ENCODE data around the gene MS4A3. TPM values are rescaled to one million over a fixed set of nuclear protein-coding genes. Genes with fewer than 3 reads are reported as not detected.
A peak's percentile ranks its signal among the peaks of the same experiment; 100 is the strongest.
"Not testable (repeated sequence)": the region's sequence is repeated elsewhere in the genome, so short reads cannot be mapped to it uniquely, and the experiment has no call there.

Gene MS4A3
- total RNA-seq, 2 donors from 2014 or later, result 0.50 TPM; not detected in 1

DNA sequence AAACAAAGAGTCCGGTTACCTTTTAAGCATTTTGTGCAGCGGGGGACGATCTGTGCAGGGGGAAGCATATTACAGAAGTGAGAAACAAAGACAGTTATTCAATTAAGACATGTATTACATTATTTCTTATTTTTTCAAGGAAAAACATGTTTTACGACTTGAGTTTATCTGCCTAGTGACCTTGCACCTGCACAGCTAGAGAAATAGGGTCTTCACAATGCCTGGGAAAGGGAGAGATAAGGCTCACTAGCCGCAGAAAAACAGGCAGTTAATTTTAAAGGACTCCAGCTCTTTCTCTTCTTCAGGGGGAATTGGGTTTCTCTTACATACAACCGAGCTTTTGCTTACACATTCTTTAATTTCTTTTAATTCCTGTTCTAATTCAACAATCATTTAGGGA is 15.2 kb downstream of the MS4A3 start:
- H3K4me1 Mint-ChIP-seq (ENCODE audit: low read depth in 2 of 2); H3K4me3 Mint-ChIP-seq; H3K36me3 Mint-ChIP-seq; H3K9me3 Mint-ChIP-seq; DNase-seq (ENCODE audit: low spot score); ATAC-seq; H3K27me3 Mint-ChIP-seq: not testable (repeated sequence)
- H3K27ac Mint-ChIP-seq, result peak overlapping the region in 1 of 2 donors; percentile 40

DNA sequence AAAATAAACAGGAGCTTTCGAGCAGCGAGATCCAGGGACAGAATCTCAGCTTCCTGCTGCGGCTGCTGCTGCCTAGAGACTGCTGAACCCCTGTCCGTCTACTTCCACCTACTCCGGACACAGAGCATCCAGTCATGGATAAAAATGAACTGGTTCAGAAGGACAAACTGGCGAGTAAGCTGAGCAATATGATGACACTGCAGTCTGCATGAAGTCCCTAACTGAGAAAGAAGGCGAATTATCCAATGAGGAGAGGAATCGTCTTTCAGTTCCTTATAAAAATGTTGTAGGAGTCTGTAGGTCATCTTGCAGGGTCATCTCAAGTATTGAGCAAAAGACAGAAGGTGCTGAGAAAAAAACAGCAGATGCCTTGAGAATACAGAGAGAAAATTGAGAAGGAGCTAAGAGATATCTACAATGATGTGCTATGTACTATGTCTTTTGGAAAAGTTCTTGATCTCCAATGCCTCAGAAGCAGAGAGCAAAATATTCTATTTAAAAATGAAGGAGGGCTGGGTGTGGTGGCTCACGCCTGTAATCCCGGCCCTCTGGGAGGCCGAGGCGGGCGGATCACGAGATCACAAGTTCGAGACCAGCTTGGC is 20.9 kb downstream of the MS4A3 start:
- ATAC-seq, result no peak
- Mint-ChIP-seq H3K9me3 (no peaks in the 10 kb centered on the region), H3K27ac (no peak overlapping the region), H3K4me3 (no peak overlapping the region), H3K4me1 (ENCODE audit: low read depth in 2 of 2) (no peaks in the 10 kb centered on the region), H3K27me3 (peaks cover under 1 to 18% of the 10 kb centered on the region in 2 donors), H3K36me3 (no peaks in the 10 kb centered on the region)
- DNase-seq (ENCODE audit: low spot score), result no peak

DNA sequence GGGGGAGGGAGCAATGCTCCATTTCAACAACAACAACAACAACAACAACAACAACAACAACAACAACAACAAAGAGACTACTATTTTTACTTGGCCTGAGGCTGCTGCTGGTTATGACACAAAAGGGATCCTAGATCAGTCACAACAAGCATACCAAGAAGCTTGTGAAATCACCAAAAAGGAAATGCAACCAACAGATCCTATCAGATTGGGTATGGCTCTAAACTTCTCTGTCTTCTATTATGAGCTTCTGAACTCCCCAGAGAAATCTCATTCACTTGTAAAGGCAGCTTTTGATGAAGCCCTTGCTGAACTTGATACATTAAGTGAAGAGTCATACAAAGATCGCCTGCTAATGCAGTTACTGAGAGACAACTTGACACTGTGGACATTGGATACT is 21.5 kb downstream of the MS4A3 start:
- H3K9me3 Mint-ChIP-seq, result no peaks in the 10 kb centered on the region
- H3K27me3 Mint-ChIP-seq, result peaks cover 0 to 22% of the 10 kb centered on the region in 2 donors
- H3K36me3 Mint-ChIP-seq, result no peaks in the 10 kb centered on the region
- no peak for DNase-seq (ENCODE audit: low spot score)
- peak overlapping the region; percentile 44 for H3K4me3 Mint-ChIP-seq
- no peak for ATAC-seq
- H3K4me1 Mint-ChIP-seq (ENCODE audit: low read depth in 2 of 2), result no peaks in the 10 kb centered on the region
- no peak overlapping the region for H3K27ac Mint-ChIP-seq

DNA sequence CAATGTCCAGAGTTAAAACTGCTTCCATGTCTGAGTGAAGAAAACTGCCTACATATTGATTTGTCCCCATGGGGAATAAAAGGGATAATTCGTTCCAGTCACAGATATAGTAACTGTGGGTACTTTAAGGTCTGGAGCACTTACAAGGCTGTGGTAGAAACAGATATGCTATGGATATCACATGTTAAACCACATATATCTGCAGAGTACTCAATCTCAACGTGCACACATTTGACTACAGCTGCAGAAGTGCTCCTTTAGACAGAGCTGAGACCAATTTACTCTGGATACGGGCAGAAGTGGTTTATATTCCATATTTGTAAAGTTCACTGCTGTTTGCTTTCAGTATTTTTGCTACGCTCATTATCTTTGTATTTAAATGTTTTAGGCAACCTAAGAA is 22.3 kb downstream of the MS4A3 start:
- no peaks in the 10 kb centered on the region for H3K4me1 Mint-ChIP-seq (ENCODE audit: low read depth in 2 of 2)

DNA sequence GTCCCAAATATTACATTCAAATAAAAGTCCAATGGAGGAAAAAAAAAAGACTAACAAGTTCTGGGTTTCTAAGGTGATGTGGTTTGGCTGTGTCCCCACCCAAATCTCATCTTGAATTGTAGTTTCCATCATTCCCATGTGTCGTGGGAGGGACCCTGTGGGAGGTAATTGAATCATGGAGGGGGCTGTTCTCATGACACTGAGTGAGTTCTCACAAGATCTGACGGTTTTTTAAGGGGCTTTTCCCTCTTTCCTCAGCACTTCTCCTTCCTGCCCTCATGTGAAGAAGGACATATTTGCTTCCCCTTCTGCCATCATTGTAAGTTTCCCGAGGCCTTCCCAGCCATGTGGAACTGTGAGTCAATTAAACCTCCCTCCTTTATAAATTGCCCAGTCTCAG is 24.1 kb downstream of the MS4A3 start:
- Mint-ChIP-seq H3K9me3 (no peaks in the 10 kb centered on the region), H3K4me3 (no peak overlapping the region), H3K4me1 (ENCODE audit: low read depth in 2 of 2) (no peaks in the 10 kb centered on the region), H3K36me3 (no peaks in the 10 kb centered on the region), H3K27ac (no peak overlapping the region), H3K27me3 (peaks cover 3 to 27% of the 10 kb centered on the region in 2 donors)
- ATAC-seq (no peak), DNase-seq (ENCODE audit: low spot score) (no peak)

More for the DNA sequence above, 22.3 kb downstream of the MS4A3 start:
- Mint-ChIP-seq H3K4me3 (no peak overlapping the region), H3K9me3 (no peaks in the 10 kb centered on the region), H3K27ac (no peak overlapping the region), H3K36me3 (no peaks in the 10 kb centered on the region), H3K27me3 (peaks cover 0 to 22% of the 10 kb centered on the region in 2 donors)
- DNase-seq (ENCODE audit: low spot score) (no peak), ATAC-seq (no peak)

DNA sequence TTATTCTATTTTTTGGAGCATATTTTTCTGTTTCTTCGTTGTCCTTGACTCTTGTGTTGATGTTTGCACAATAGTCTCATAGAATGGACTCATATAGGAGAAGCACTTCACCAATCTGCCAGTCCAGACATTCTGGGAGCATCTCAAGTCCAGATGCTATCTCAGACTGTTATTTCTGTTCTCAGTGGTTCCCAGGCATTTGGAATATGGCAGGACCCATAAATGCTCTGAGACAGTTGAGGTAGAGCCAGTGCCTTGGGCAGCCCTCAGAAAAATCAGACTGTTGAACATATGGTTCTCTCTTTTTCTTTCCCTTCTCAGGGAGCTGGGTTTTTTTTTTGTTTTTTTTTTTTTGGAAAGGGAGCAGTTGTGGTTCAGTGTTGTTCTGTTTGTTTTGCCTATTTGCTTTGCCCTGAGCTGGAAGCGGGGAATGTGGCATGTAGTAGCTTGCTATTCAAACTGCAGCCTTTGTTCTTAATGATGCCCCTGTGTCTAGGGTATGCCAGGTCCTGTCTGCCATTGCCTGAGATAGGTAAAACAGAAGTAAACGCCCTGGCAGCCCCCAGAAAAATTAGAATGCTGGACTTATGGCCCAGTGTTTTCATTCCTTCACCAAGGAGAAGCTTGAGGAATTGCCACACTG is 28.3 kb downstream of the MS4A3 start:
- Mint-ChIP-seq H3K9me3 (no peaks in the 10 kb centered on the region), H3K27me3 (peaks cover 8 to 21% of the 10 kb centered on the region in 2 donors), H3K4me1 (ENCODE audit: low read depth in 2 of 2) (no peaks in the 10 kb centered on the region), H3K36me3 (no peaks in the 10 kb centered on the region), H3K4me3 (no peak overlapping the region), H3K27ac (no peak overlapping the region)
- no peak for ATAC-seq
- DNase-seq (ENCODE audit: low spot score), result no peak

DNA sequence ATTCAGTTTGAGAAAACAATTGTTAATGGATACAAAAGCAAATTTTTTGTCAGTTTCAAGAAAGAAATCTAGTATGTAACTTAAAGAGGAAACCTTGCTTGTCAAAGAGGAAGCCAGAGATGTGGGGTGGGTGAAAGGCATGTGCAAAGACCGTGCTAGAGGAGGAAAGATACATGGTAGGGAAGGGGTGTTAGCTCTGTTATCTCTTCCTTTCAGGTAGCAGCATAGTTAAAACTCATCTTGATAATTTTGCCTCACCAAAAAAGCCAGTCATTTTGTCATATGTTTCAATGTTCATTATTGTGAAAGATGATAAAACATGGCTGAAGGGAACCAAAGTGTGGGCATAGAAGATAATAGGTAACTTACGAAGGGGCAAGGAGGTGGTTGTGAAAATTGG is 29.4 kb downstream of the MS4A3 start:
- H3K4me3 Mint-ChIP-seq, result no peak overlapping the region
- DNase-seq (ENCODE audit: low spot score) (no peak), ATAC-seq (no peak)
- H3K27me3 Mint-ChIP-seq, result peaks cover 9 to 14% of the 10 kb centered on the region in 2 donors
- H3K27ac Mint-ChIP-seq, result no peak overlapping the region
- no peaks in the 10 kb centered on the region for H3K36me3 Mint-ChIP-seq
- no peaks in the 10 kb centered on the region for H3K4me1 Mint-ChIP-seq (ENCODE audit: low read depth in 2 of 2)
- no peaks in the 10 kb centered on the region for H3K9me3 Mint-ChIP-seq

DNA sequence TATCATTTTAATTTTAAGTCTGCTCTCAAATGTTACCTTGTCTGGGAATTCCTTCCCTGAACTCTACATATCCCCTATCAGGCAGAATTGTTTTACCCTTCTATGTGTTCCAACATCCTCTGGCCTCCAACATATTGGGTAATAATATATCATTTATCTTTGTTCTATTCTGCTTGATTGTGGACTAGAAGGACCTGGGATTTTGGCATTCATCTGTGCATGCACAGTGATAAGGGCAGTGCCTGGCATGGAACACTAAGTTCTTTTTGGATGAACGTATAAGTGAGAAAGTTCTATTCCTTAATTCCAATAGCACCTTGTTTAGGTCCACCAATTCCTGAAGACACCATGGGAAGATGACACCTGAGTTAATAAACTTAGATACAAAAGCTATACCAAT is 30.8 kb downstream of the MS4A3 start:
- Mint-ChIP-seq H3K27me3 (peaks cover 9 to 19% of the 10 kb centered on the region in 2 donors), H3K9me3 (no peaks in the 10 kb centered on the region), H3K36me3 (no peaks in the 10 kb centered on the region), H3K27ac (no peak overlapping the region), H3K4me3 (no peak overlapping the region), H3K4me1 (ENCODE audit: low read depth in 2 of 2) (no peaks in the 10 kb centered on the region)
- ATAC-seq (no peak), DNase-seq (ENCODE audit: low spot score) (no peak)

DNA sequence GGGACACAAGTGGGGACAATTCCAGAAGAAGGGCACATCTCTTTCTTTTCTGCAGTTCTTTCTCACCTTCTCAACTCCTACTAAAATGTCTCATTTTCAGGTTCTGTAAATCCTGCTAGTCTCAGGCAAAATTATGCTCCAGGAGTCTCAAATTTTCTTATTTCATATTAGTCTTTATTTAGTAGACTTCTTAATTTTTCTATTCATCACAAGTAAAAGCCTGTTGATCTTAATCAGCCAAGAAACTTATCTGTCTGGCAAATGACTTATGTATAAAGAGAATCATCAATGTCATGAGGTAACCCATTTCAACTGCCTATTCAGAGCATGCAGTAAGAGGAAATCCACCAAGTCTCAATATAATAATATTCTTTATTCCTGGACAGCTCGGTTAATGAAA is 31.9 kb downstream of the MS4A3 start, which contains the start of gene MS4A2:
Gene MS4A2, plus strand, starts transcription at position 301 of the 400 bp plus-strand sequence. CDS start 102 bp downstream, outside the sequence.
- peak within 1 kb of the TSS; percentile 9 for H3K4me3 Mint-ChIP-seq
- H3K27me3 Mint-ChIP-seq, result peaks cover 9 to 12% of the 10 kb centered on the region in 2 donors
- H3K36me3 Mint-ChIP-seq, result no peaks in the 10 kb centered on the region
- no peaks in the 10 kb centered on the region for H3K4me1 Mint-ChIP-seq (ENCODE audit: low read depth in 2 of 2)
- DNase-seq (ENCODE audit: low spot score) (no peak), ATAC-seq (no peak)
- H3K9me3 Mint-ChIP-seq, result no peaks in the 10 kb centered on the region
- H3K27ac Mint-ChIP-seq, result peak within 1 kb of the TSS in 1 of 2 donors; percentile 32

DNA sequence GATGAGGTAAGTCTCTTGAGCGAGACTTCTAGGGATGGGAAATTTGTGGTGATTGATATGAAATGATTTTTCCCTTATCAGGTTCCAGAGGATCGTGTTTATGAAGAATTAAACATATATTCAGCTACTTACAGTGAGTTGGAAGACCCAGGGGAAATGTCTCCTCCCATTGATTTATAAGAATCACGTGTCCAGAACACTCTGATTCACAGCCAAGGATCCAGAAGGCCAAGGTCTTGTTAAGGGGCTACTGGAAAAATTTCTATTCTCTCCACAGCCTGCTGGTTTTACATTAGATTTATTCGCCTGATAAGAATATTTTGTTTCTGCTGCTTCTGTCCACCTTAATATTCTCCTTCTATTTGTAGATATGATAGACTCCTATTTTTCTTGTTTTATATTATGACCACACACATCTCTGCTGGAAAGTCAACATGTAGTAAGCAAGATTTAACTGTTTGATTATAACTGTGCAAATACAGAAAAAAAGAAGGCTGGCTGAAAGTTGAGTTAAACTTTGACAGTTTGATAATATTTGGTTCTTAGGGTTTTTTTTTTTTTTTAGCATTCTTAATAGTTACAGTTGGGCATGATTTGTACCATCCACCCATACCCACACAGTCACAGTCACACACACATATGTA is 39.1 kb downstream of the MS4A3 start:
- Mint-ChIP-seq H3K36me3 (no peaks in the 10 kb centered on the region), H3K27me3 (peaks cover 4 to 21% of the 10 kb centered on the region in 2 donors), H3K4me3 (no peak overlapping the region), H3K27ac (no peak overlapping the region), H3K4me1 (ENCODE audit: low read depth in 2 of 2) (no peaks in the 10 kb centered on the region), H3K9me3 (no peaks in the 10 kb centered on the region)
- ATAC-seq (no peak), DNase-seq (ENCODE audit: low spot score) (no peak)

DNA sequence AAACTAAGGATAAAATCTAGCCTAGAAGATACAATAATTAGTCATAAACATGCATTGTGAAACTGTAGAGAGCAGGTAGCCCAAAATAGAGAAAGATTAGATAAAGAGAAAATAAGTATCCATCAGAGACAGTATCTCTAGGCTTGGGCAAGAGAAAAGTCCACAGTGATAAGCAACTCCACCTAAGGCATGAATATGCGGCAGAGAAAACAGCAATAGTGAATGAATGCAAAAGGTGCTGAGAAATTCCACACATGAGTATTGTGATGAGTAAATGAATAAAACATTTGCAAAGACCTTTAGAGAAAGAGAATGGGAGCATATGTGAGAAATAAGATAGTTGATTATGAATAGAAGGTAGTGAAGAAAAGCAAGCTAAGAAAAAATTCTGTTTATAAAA is 40.7 kb downstream of the MS4A3 start:
- no peak overlapping the region for H3K27ac Mint-ChIP-seq
- ATAC-seq (no peak), DNase-seq (ENCODE audit: low spot score) (no peak)
- peaks cover 7 to 14% of the 10 kb centered on the region in 2 donors for H3K27me3 Mint-ChIP-seq
- H3K9me3 Mint-ChIP-seq, result no peaks in the 10 kb centered on the region
- no peak overlapping the region for H3K4me3 Mint-ChIP-seq
- no peaks in the 10 kb centered on the region for H3K4me1 Mint-ChIP-seq (ENCODE audit: low read depth in 2 of 2)
- no peaks in the 10 kb centered on the region for H3K36me3 Mint-ChIP-seq

DNA sequence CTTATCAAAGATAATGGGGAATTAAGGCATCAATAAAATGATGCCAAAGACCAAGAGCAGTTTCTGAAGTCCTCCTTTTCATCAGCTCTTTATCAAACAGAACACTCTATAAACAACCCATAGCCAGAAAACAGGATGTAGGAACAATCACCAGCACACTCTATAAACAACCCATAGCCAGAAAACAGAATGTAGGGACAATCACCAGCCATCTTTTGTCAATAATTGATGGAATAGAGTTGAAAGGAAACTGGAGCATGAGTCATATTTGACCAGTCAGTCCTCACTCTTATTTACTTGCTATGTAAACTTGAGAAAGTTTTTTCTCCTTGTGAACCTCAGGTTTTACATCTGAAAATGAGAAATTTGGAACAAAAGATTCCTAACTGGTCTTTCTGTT is 42.0 kb downstream of the MS4A3 start:
- Mint-ChIP-seq H3K4me3 (no peak overlapping the region), H3K27ac (no peak overlapping the region), H3K4me1 (ENCODE audit: low read depth in 2 of 2) (no peaks in the 10 kb centered on the region), H3K9me3 (no peaks in the 10 kb centered on the region), H3K36me3 (no peaks in the 10 kb centered on the region), H3K27me3 (peaks cover 7 to 14% of the 10 kb centered on the region in 2 donors)
- DNase-seq (ENCODE audit: low spot score) (no peak), ATAC-seq (no peak)

DNA sequence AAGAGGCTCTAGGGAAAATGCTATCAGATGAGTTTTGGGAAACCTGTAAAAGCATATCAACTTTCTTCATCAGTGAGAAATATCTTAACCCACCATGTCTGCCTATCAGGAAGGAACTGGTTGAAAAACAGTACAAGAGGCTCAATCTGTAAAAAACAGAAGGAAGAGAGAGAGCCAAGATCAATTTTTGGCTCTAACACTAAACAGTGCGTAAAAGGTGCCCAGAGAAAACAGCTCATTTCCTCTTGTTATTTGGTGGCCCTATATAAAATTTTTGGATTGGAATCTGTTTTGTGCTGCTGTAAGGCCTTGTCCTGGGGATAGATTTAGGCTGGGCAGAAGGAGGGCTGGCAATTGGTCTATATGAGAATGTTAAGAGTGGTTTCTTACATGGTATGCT is 44.1 kb downstream of the MS4A3 start:
- ATAC-seq (no peak), DNase-seq (ENCODE audit: low spot score) (no peak)
- Mint-ChIP-seq H3K36me3 (no peaks in the 10 kb centered on the region), H3K27ac (no peak overlapping the region), H3K4me1 (ENCODE audit: low read depth in 2 of 2) (no peaks in the 10 kb centered on the region), H3K4me3 (no peak overlapping the region), H3K27me3 (peaks cover 9 to 10% of the 10 kb centered on the region in 2 donors), H3K9me3 (no peaks in the 10 kb centered on the region)

DNA sequence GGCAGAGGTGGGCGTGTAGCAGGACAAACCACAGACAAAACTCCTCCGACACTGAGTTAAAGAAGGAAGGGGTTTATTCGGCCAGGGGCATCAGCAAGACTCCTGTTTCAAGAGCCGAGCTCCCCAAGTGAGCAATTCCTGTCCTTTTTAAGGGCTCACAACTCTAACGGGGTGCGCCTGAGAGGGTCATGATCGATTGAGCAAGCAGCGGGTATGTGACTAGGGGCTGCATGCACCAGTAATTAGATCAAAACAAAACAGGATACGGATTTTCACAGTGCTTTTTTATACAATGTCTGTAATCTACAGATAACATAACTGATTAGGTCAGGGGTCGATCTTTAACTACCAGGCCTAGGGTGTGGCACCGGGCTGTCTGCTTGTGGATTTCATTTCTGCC is 44.9 kb downstream of the MS4A3 start:
- H3K27me3 Mint-ChIP-seq; H3K36me3 Mint-ChIP-seq; H3K4me3 Mint-ChIP-seq; DNase-seq (ENCODE audit: low spot score); H3K27ac Mint-ChIP-seq; H3K9me3 Mint-ChIP-seq; ATAC-seq; H3K4me1 Mint-ChIP-seq (ENCODE audit: low read depth in 2 of 2): not testable (repeated sequence)
